ENCODE data around the gene NDUFS7. TPM values are rescaled to one million over a fixed set of nuclear protein-coding genes. Genes with fewer than 3 reads are reported as not detected.

NDUFS7 gene
- total RNA-seq (2014; rRNA removed; shearing (Covaris generic)): 83.4 and 112 TPM in 2 replicates

DNA sequence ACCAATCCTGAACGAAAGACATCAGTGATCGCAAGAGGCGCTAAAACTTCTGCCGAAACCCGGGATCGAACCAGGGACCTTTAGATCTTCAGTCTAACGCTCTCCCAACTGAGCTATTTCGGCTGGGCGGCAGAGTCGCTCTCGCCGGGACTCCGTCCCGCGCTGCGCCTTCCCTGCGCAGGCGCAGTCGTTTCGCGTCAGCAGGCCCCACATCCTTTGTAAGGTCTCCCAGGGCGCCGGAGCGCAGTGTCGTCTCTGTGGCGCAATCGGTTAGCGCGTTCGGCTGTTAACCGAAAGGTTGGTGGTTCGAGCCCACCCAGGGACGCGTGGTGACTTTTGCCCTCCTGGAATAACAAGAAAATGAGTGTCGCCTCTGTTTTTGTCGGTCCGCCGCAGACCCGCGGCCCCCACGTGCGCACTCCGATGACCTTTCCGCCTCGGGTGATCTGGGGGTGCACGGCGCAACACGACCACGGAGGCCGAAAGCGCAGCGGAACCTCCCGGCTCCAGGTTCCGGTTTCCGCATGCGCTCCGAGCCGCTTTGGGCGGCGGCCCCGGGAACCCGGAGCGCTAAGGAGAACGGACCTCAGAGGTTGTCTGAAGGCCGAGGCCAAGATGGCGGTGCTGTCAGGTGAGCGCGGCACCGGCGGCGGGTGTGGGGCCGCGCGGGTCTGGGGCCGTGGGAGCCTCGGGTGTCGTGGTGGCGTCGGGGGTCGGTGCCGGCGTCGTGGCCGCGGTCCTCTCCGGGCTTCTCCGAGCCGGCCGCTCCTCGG, at the start of gene NDUFS7:
Gene NDUFS7, plus strand, starts transcription at position 596 of the 773 bp plus-strand sequence. Its CDS starts 20 bp downstream, at position 616.
- peak within 1 kb of the TSS; percentile 2; the same call in 1 of the 2 replicates for H3K27ac ChIP-seq
- H3K4me3 ChIP-seq: peak within 1 kb of the TSS; percentile 84
- H3K27me3 ChIP-seq (replicated peaks): no peaks in the 10 kb centered on the region
- no peaks in the 10 kb centered on the region for H3K9me3 ChIP-seq (replicated peaks)
- DNase-seq (ENCODE audit: low read depth in 1 of 2, low spot score in 2 of 2): peak; percentile 94 to 97
- no peaks in the 10 kb centered on the region; the same call in 1 of the 2 replicates for H3K4me1 ChIP-seq (replicated peaks)
- peaks cover 6% of the 10 kb centered on the region for H3K36me3 ChIP-seq

DNA sequence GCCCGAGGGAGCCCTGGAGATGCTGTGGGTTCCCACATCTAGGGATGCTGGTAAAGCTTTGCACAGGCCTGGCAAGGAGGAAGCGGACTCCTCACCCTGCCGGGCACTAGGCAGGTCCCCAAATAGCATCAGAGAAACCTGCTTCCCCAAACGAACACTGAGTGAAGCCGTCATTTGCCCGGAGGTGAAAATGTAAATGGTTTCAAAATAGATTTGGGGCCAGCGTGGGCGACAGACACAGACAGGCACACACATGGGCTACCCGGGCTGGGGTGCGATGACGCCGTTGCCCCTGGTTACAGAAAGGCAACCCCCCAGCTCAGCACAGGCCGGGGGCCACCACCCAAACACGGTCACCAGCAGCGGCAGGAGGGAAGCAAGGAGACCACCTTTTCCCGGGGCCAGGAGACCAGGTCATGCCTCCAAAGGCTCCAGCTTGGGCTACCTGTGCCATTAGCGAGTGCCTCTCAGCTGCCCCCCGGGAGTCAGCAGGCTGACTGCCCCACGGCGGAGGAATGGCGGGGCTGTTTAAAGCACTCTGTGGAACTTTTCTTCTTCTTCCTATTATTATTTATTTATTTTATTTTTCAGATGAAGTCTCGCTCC, 47.5 kb upstream of the NDUFS7 start:
- no peak overlapping the region for H3K4me3 ChIP-seq
- no peaks in the 10 kb centered on the region for H3K4me1 ChIP-seq (replicated peaks)
- no peaks in the 10 kb centered on the region for H3K9me3 ChIP-seq (replicated peaks)
- 0 out of 2 replicates have a peak, but pooled peaks cover 4% of the 10 kb centered on the region for H3K27me3 ChIP-seq (replicated peaks)
- H3K27ac ChIP-seq: no peak overlapping the region
- no peaks in the 10 kb centered on the region for H3K36me3 ChIP-seq
- no peak for DNase-seq (ENCODE audit: low read depth in 1 of 2, low spot score in 2 of 2)

- H3K27me3 ChIP-seq (replicated peaks): no peaks in the 10 kb centered on the region
- no peak for DNase-seq (ENCODE audit: low read depth in 1 of 2, low spot score in 2 of 2)
- no peaks in the 10 kb centered on the region for H3K36me3 ChIP-seq
- no peak overlapping the region for H3K4me3 ChIP-seq
- no peak overlapping the region for H3K27ac ChIP-seq
- no peaks in the 10 kb centered on the region for H3K4me1 ChIP-seq (replicated peaks)
- H3K9me3 ChIP-seq (replicated peaks): no peaks in the 10 kb centered on the region
Measured at GRCh38 chr19:1340681-1341469, 42.8 kb upstream of the NDUFS7 start.

- DNase-seq (ENCODE audit: low read depth in 1 of 2, low spot score in 2 of 2): no peak
- Histone ChIP-seq H3K27me3 (replicated peaks) (no peaks in the 10 kb centered on the region), H3K36me3 (no peaks in the 10 kb centered on the region), H3K4me1 (replicated peaks) (no peaks in the 10 kb centered on the region), H3K27ac (no peak overlapping the region), H3K4me3 (no peak overlapping the region), H3K9me3 (replicated peaks) (no peaks in the 10 kb centered on the region)
Measured at GRCh38 chr19:1343041-1343440, 40.7 kb upstream of the NDUFS7 start.

DNA sequence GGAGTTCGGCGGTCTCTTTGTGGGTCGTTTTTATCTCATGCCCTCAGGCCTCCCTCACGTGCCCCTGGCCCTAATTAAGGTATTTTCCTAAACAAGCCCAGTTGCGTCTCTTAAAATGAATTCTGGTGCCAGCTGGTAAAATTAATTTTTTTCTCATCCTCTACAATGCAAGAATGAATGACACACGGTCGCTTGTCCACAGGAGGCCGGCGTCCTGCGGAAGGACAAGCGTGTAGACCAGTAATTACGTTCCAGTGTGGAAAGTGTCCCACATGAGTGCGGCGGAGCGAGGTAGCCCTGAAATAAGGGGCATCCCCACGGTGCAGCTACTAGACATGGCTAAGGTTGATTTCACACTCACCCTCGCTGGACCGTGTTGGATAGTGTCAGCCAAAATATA, 34.5 kb upstream of the NDUFS7 start:
- Histone ChIP-seq H3K4me3 (no peak overlapping the region), H3K9me3 (replicated peaks) (no peaks in the 10 kb centered on the region), H3K4me1 (replicated peaks) (peaks cover 3% of the 10 kb centered on the region), H3K27ac (no peak overlapping the region), H3K36me3 (no peaks in the 10 kb centered on the region), H3K27me3 (replicated peaks) (no peaks in the 10 kb centered on the region)
- DNase-seq (ENCODE audit: low read depth in 1 of 2, low spot score in 2 of 2): no peak

DNA sequence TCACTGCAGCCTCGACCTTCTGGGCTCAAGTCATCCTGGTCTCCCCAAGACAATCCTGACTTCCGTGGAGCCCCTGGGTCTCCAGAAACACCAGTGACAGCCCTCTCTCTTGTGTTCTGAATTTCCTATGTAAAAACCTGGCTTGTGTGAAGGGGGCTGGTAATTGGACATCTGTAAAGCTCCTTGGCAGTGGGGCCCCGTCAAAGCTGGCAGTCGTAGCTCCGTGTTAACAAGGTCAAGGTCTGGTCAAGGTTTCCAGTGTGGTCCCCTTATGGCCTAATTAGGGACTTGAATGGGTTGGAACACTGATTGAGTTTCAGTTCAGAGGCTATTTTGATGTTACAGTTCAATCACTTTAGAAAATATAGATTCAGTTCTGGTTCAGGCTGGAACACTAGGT, 32.8 kb upstream of the NDUFS7 start:
- peaks cover 11% of the 10 kb centered on the region for H3K4me1 ChIP-seq (replicated peaks)
- no peaks in the 10 kb centered on the region for H3K9me3 ChIP-seq (replicated peaks)
- H3K4me3 ChIP-seq: no peak overlapping the region
- no peak overlapping the region for H3K27ac ChIP-seq
- H3K36me3 ChIP-seq: peaks cover 4% of the 10 kb centered on the region
- DNase-seq (ENCODE audit: low read depth in 1 of 2, low spot score in 2 of 2): no peak
- no peaks in the 10 kb centered on the region for H3K27me3 ChIP-seq (replicated peaks)

GRCh38 chr19:1351381-1351851, 32.3 kb upstream of the NDUFS7 start:
- peaks cover 4% of the 10 kb centered on the region for H3K36me3 ChIP-seq
- H3K9me3 ChIP-seq (replicated peaks): no peaks in the 10 kb centered on the region
- no peak overlapping the region for H3K4me3 ChIP-seq
- peaks cover 15% of the 10 kb centered on the region for H3K4me1 ChIP-seq (replicated peaks)
- H3K27me3 ChIP-seq (replicated peaks): no peaks in the 10 kb centered on the region
- no peak overlapping the region for H3K27ac ChIP-seq
- no peak for DNase-seq (ENCODE audit: low read depth in 1 of 2, low spot score in 2 of 2)

GRCh38 chr19:1353144-1353543, 30.6 kb upstream of the NDUFS7 start:
- peaks cover 15% of the 10 kb centered on the region for H3K4me1 ChIP-seq (replicated peaks)
- no peak overlapping the region for H3K27ac ChIP-seq
- no peak for DNase-seq (ENCODE audit: low read depth in 1 of 2, low spot score in 2 of 2)
- no peaks in the 10 kb centered on the region for H3K27me3 ChIP-seq (replicated peaks)
- H3K4me3 ChIP-seq: no peak overlapping the region
- no peaks in the 10 kb centered on the region for H3K9me3 ChIP-seq (replicated peaks)
- peaks cover 20% of the 10 kb centered on the region for H3K36me3 ChIP-seq

DNA sequence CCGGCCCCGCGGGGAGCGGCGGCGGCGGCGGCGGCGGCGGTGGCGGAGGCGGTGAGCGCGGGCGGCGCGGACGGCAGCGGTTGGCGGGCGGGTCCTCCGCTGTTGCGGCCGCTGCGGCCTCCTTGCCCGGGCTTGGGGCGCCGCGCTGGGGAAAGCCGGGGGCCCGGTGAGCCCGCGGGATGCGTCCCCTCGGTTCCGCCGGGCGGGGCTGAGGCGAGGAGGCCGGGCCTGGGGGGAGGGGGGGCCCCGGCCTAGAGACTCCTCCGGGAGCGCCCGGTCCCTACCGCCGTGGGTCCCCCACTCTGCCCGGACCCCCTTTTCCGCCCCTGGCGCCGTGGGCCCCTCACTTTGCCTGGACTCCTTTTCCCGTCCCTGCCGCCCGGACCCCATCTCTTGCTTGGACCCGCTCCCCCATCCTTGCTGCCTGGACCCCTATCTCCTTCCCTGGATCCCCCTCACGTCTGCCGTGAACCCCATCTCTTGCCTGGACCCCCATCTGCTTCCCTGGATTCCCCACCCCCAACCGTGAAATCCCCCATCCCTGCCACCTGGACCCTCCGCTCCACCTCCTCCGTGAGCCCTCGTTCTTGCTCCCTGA, 28.6 kb upstream of the NDUFS7 start:
- DNase-seq (ENCODE audit: low read depth in 1 of 2, low spot score in 2 of 2): no peak
- H3K4me3 ChIP-seq: peak overlapping the region; percentile 92

DNA sequence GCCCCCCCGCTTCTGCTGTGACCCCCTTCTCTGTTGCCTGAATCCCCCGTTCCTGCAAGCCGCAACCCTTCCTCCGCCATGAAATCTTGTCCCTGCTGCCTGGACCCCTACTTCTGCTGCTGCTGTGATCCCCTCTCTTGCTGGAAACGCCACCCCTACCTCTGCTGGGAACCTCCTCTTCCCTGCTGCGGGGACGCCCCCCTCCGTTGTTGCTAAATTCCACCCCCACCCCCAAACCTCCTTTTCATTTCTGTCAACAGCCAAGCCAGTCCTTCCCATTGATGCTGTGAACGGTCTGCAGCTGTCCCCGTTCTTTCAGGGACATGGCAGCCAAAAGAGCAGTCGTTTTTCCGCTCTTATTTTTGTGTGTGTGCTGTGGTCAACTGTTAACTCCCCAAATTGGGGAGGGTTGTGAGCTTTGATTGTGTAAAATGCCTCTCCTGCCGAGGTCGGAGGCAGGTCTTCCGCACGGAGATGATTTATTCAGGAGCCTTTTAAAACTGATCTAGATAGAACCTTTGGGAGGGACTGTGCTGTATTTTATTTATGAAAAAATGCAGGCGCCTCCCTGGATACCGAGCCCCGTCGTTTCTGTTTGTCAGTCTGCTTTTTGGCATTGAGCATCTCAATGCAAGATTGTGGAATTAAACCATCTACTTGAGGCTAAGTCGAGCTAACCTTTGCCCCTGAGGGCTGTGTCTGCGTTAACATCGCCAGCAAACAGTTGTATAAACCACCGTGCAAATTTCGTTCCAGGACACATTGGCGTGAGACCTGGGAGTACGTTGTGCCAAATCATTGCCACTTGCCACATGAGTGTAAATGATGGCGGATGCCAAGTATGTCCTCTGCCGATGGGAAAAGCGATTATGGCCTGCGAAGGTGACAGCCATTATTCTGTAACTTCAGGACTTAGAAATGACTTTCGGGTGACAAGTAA, 27.9 kb upstream of the NDUFS7 start:
- peak overlapping the region; percentile 92 for H3K4me3 ChIP-seq
- H3K27ac ChIP-seq: no peak overlapping the region
- H3K27me3 ChIP-seq (replicated peaks): no peaks in the 10 kb centered on the region
- no peaks in the 10 kb centered on the region for H3K9me3 ChIP-seq (replicated peaks)
- DNase-seq (ENCODE audit: low read depth in 1 of 2, low spot score in 2 of 2): no peak
- peaks cover 25% of the 10 kb centered on the region for H3K4me1 ChIP-seq (replicated peaks)
- peaks cover 46% of the 10 kb centered on the region for H3K36me3 ChIP-seq

More for the DNA sequence above, 28.6 kb upstream of the NDUFS7 start:
- Histone ChIP-seq H3K27me3 (replicated peaks) (no peaks in the 10 kb centered on the region), H3K27ac (peak overlapping the region; percentile 51), H3K4me1 (replicated peaks) (peaks cover 17% of the 10 kb centered on the region), H3K36me3 (peaks cover 39% of the 10 kb centered on the region), H3K9me3 (replicated peaks) (no peaks in the 10 kb centered on the region)

DNA sequence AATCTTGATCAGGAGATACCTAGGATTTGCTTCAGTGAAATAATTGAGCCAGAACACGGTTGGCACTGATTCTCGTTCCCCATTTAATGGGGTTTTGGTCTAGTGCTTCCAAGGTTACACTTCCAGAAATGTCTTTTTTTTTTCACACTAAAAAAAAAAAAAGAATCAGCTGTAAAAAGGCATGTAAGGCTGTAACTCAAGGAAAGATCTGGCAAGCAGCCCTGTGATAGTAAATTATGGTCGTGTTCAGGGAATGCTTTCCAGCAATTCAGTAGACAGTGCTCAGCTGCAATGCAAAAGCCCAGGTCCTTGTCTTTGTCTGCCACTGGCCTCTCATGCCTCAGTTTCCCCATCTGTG, 27.2 kb upstream of the NDUFS7 start:
- H3K27ac ChIP-seq: no peak overlapping the region
- H3K27me3 ChIP-seq (replicated peaks): no peaks in the 10 kb centered on the region
- no peaks in the 10 kb centered on the region for H3K9me3 ChIP-seq (replicated peaks)
- DNase-seq (ENCODE audit: low read depth in 1 of 2, low spot score in 2 of 2): no peak
- no peak overlapping the region for H3K4me3 ChIP-seq
- peaks cover 49% of the 10 kb centered on the region for H3K36me3 ChIP-seq
- H3K4me1 ChIP-seq (replicated peaks): peaks cover 31% of the 10 kb centered on the region

DNA sequence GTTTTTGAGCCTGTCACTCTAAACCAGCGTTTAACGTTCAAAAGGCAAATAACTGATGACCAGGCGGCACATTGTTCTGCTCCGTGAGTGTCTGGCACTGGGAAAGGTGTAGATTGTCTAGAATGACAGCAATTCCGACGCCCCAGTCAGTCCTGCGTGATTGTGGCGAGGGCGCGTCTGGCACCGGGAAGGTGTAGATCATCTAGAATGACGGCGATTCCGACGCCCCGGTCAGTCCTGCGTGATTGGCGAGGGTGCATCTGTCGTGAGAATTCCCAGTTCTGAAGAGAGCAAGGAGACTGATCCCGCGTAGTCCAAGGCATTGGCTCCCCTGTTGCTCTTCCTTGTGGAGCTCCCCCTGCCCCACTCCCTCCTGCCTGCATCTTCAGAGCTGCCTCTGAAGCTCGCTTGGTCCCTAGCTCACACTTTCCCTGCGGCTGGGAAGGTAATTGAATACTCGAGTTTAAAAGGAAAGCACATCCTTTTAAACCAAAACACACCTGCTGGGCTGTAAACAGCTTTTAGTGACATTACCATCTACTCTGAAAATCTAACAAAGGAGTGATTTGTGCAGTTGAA, 26.1 kb upstream of the NDUFS7 start:
- H3K4me3 ChIP-seq: no peak overlapping the region
- H3K27me3 ChIP-seq (replicated peaks): no peaks in the 10 kb centered on the region
- H3K36me3 ChIP-seq: peaks cover 60% of the 10 kb centered on the region
- no peak overlapping the region for H3K27ac ChIP-seq
- no peak for DNase-seq (ENCODE audit: low read depth in 1 of 2, low spot score in 2 of 2)
- peaks cover 42% of the 10 kb centered on the region for H3K4me1 ChIP-seq (replicated peaks)
- H3K9me3 ChIP-seq (replicated peaks): no peaks in the 10 kb centered on the region
